Peyer's patch (tissue), 4 donors: ENCODE data around the gene MCF2L. TPM values are rescaled to one million over a fixed set of nuclear protein-coding genes. Genes with fewer than 3 reads are reported as not detected.

Experiments used
- DNase-seq, 3 donors: peaks; one replicate each; pipeline ENCODE4 v3.0.0-alpha.2; 2017 to 2019
- H3K27ac ChIP-seq, 4 donors: fragments of 200-600 bp; sonication (generic); one replicate each; pipeline ENCODE4 v1.5.1; 2016 to 2019
- H3K27me3 ChIP-seq, 2 donors: fragments of 200-600 bp; sonication (generic); one replicate each; pipeline ENCODE4 v1.5.1; 2019
- H3K36me3 ChIP-seq, 3 donors: fragments of 200-600 bp; sonication (generic); one replicate each; pipeline ENCODE4 v1.5.1; 2016 to 2019
- H3K4me1 ChIP-seq, 4 donors: fragments of 200-600 bp; sonication (generic); one replicate each; pipeline ENCODE4 v1.5.1; 2016 to 2019
- H3K4me3 ChIP-seq, 4 donors: fragments of 200-600 bp; sonication (generic); 1 replicate in 3 of 4; 2 replicates in 1 of 4; pipeline ENCODE4 v1.5.1; 2016 to 2019; ENCODE audit warnings: mild to moderate bottlenecking in 1 of 4
- H3K9me3 ChIP-seq, 4 donors: fragments of 200-600 bp; sonication (generic); one replicate each; pipeline ENCODE4 v1.5.1; 2016 to 2019; ENCODE audit warnings: mild to moderate bottlenecking in 1 of 4
- POLR2A ChIP-seq, 2 donors: fragments of 450-650 bp; IDR thresholded peaks; one replicate each; pipeline ENCODE4 v1.5.1; 2017; ENCODE audit warnings: antibody characterized with exemption in 2 of 2, mild to moderate bottlenecking in 2 of 2, moderate library complexity in 2 of 2
- total RNA-seq, 4 donors: library from RNA; depleted of rRNA; stranded (reverse); fragments of >200 nt; gene quantifications; one replicate each; pipeline ENCODE4 v1.1.0, GENCODE V29; 2016
- TF ChIP-seq, protein P1 (sequence below), 6 experiments: fragments of 450-650 bp in 4 of 6; fragments of 200-600 bp in 2 of 6; sonication (generic) in 1 of 6; IDR thresholded peaks; one replicate each; pipeline ENCODE4 v1.5.1; 2017 to 2019; ENCODE audit warnings: antibody characterized with exemption in 6 of 6, mild to moderate bottlenecking in 3 of 6, moderate library complexity in 1 of 6

MCF2L gene
- total RNA-seq, 4 donors from 2014 or later = 81.4 to 165 (median 149) TPM

DNA sequence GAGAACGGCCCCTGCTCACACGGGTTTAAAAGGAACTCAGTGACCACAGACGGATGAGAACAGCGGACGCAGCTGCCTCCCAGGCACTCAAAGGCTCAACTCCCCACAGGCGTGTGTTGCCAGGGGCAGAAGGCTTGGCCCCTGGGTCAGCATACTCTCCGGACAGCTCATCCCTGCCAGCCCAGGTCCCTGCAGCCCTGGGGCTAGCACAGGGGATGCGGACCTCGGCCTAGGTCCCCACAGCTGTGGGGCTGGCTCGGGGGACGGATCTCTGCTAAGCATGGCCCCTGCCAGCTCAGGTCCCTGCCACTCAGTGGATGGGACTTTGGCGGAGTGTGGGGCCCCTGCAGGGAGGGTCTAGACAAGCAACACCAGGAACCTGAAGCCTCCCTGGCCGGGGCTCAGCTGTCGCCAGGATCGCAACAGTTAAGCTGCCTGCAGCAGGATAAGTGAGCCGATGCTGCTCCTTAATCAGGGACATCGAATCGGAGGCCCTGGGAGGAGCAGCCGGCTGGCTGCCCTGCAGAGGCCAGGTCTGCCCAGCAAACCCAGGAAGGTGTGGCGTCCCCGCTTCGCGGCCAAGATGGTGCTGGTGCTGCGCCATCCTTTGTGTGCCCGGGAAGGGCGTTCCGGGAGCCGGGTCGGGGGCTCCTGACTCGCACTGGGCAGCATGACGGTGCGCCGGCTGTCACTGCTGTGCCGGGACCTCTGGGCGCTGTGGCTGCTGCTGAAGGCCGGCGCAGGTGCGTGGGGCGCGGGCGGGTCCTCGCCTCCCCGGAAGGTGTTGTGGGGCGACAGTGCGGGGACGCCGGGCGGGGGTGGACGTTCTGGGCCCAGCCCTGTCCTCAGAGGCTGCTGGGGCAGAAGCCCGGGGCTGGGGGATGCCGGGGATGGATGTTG, 32.5 kb downstream of the MCF2L start:
- Histone ChIP-seq H3K36me3 (no peaks in the 10 kb centered on the region), H3K27ac (peak overlapping the region in 1 of 4 donors; percentile 11), H3K4me3 (peak overlapping the region in 2 of 4 donors; percentile 40 to 41), H3K9me3 (no peaks in the 10 kb centered on the region), H3K4me1 (peaks cover 0 to 48% (median 0%) of the 10 kb centered on the region in 4 donors), H3K27me3 (no peaks in the 10 kb centered on the region)
- no peak for DNase-seq
- TF ChIP-seq POLR2A (IDR thresholded peaks at IDR 0.05) = no peak
- TF ChIP-seq, protein P1, sequence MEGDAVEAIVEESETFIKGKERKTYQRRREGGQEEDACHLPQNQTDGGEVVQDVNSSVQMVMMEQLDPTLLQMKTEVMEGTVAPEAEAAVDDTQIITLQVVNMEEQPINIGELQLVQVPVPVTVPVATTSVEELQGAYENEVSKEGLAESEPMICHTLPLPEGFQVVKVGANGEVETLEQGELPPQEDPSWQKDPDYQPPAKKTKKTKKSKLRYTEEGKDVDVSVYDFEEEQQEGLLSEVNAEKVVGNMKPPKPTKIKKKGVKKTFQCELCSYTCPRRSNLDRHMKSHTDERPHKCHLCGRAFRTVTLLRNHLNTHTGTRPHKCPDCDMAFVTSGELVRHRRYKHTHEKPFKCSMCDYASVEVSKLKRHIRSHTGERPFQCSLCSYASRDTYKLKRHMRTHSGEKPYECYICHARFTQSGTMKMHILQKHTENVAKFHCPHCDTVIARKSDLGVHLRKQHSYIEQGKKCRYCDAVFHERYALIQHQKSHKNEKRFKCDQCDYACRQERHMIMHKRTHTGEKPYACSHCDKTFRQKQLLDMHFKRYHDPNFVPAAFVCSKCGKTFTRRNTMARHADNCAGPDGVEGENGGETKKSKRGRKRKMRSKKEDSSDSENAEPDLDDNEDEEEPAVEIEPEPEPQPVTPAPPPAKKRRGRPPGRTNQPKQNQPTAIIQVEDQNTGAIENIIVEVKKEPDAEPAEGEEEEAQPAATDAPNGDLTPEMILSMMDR (IDR thresholded peaks at IDR 0.05) = no peak

DNA sequence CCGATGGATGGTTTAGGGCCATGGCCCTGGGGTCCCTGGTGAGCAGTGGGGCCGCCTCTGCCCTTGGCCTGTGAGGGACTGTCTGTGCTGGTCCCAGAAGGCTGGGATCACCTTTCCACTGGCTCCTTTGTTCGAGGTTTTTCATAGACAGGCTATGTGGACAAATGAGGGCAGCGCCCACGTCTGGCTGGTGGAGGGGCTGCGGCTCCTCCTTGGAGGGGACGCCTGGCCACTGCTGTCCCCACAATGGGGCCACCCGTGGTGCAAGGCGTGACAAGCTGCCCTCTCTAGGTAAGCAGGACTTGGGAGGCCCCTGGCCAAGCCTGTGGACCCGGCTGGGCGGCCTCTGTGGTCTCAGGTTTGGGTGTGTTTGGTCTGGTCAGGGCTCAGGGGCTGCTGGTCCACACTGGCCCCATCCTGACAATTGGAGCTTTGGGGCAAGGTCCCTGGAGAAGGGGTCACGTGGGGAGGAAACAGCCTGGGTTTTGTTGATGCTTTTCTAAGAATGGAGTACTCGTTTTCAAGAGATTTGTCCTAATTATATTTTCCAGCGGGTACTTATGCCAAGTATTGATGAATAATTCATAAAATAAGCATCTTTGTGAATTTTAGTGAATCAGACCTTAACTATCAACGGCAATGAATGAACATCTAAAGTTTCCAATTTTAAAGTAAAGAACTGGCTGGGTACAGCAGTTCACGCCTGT, 33.3 kb downstream of the MCF2L start:
- no peak for DNase-seq
- no peaks in the 10 kb centered on the region for H3K9me3 ChIP-seq
- H3K4me1 ChIP-seq = peaks cover 0 to 40% (median 0%) of the 10 kb centered on the region in 4 donors
- TF ChIP-seq POLR2A (IDR thresholded peaks at IDR 0.05) = no peak
- TF ChIP-seq, protein P1 (IDR thresholded peaks at IDR 0.05) = peak in 3 of 6 experiments; percentile 34 to 46 (median 37)
- no peaks in the 10 kb centered on the region for H3K27me3 ChIP-seq
- peak overlapping the region in 2 of 4 donors; percentile 40 to 41 for H3K4me3 ChIP-seq
- H3K36me3 ChIP-seq = no peaks in the 10 kb centered on the region
- H3K27ac ChIP-seq = peak overlapping the region in 1 of 4 donors; percentile 11

DNA sequence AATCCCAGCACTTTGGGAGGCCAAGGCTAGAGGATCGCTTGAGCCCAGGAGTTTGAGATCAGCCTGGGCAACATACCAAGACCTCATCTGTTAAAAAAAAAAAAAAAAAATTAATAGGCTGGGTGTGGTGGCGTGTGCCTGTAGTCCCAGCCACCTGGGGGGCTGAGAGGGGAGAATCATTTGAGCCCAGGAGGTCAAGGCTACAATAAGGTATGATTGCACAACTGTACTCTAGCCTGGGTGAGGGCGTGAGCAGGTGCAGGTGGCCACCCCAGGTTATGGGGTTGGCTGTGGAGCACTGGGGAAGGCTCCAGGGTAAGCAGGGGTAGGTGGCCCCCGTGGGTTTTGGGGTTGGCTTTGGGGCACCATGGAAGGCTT, 33.9 kb downstream of the MCF2L start:
- Histone ChIP-seq H3K9me3 (no peaks in the 10 kb centered on the region), H3K4me3 (no peak overlapping the region), H3K36me3 (no peaks in the 10 kb centered on the region), H3K4me1 (peaks cover 0 to 34% (median 0%) of the 10 kb centered on the region in 4 donors), H3K27ac (no peak overlapping the region), H3K27me3 (no peaks in the 10 kb centered on the region)
- TF ChIP-seq, protein P1 (IDR thresholded peaks at IDR 0.05) = no peak
- no peak for TF ChIP-seq POLR2A (IDR thresholded peaks at IDR 0.05)
- DNase-seq = no peak

DNA sequence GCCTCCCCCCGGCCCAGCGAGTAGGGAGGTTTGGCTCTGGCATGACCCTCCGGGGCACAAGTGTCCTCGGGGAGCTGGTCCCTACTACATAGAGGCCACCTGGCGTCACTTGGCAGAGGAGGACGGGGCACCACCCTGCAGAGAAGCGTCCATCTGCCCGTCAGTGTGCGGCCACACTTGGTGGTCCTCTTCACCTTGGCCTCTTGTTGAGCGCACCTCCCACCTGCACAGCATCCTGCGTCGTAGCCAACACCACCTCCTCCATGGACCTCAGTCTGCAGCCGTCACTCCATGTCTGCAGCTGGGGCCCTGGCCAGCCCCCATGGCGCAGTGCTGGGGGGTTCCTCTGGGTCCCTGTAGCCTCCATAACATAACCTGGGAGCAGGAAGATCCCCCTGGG, 35.1 kb downstream of the MCF2L start:
- no peaks in the 10 kb centered on the region for H3K9me3 ChIP-seq
- no peak overlapping the region for H3K4me3 ChIP-seq
- no peaks in the 10 kb centered on the region for H3K36me3 ChIP-seq
- H3K4me1 ChIP-seq = peaks cover 0 to 22% (median 0%) of the 10 kb centered on the region in 4 donors
- no peak overlapping the region for H3K27ac ChIP-seq
- no peak for TF ChIP-seq POLR2A (IDR thresholded peaks at IDR 0.05)
- TF ChIP-seq, protein P1 (IDR thresholded peaks at IDR 0.05) = no peak
- DNase-seq = no peak
- H3K27me3 ChIP-seq = no peaks in the 10 kb centered on the region

DNA sequence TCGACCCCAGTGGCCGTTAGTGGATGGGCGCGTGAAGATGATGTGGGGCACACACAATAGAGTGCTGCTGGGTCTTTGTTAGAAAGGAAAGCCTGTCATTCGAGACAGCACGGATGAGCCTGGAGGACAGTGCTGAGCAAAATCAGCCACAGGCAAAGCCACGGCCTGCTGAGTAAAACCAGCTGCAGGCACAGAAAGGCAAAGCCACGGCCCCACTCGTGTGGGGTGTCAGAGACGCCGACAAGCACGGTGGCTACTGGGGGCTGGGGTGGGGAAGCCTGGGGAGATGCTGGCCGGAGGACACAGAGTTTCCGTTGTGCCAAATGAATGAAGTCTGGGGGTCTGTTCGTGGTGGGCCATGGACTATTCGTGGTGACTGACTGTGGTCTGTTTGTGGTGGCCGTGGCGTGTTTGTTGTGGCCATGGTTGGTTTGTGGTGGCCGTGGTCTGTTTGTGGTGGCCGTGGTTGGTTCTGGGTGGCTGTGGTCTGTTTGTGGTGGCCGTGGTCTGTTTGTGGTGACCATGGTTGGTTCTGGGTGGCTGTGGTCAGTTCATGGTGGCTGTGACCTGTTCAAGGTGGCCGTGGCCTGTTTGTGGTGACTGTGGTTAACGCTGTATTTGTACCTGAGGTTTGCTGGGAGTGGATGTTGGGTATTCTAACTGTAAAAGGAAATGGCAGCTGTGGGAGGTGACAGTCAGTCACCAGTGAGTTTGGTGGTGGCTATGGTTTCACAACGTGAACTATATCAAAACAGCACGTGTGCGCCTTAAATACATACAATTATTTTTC, 36.3 kb downstream of the MCF2L start:
- no peak overlapping the region for H3K27ac ChIP-seq
- H3K27me3 ChIP-seq = no peaks in the 10 kb centered on the region
- no peaks in the 10 kb centered on the region for H3K9me3 ChIP-seq
- peaks cover 0 to 17% (median 0%) of the 10 kb centered on the region in 4 donors for H3K4me1 ChIP-seq
- DNase-seq = no peak
- no peaks in the 10 kb centered on the region for H3K36me3 ChIP-seq
- TF ChIP-seq, protein P1 (IDR thresholded peaks at IDR 0.05) = no peak
- TF ChIP-seq POLR2A (IDR thresholded peaks at IDR 0.05) = no peak
- no peak overlapping the region for H3K4me3 ChIP-seq
